Medulla oblongata (tissue), 1 donor: Measurements from ENCODE around the gene MPST.
A peak's percentile ranks its signal among the peaks of the same experiment; 100 is the strongest.

ENCODE experiments used
- DNase-seq: peaks from one replicate; pipeline ENCODE4 v3.0.0-alpha.2; 2015; ENCODE audit errors: extremely low spot score

The MPST gene

DNA sequence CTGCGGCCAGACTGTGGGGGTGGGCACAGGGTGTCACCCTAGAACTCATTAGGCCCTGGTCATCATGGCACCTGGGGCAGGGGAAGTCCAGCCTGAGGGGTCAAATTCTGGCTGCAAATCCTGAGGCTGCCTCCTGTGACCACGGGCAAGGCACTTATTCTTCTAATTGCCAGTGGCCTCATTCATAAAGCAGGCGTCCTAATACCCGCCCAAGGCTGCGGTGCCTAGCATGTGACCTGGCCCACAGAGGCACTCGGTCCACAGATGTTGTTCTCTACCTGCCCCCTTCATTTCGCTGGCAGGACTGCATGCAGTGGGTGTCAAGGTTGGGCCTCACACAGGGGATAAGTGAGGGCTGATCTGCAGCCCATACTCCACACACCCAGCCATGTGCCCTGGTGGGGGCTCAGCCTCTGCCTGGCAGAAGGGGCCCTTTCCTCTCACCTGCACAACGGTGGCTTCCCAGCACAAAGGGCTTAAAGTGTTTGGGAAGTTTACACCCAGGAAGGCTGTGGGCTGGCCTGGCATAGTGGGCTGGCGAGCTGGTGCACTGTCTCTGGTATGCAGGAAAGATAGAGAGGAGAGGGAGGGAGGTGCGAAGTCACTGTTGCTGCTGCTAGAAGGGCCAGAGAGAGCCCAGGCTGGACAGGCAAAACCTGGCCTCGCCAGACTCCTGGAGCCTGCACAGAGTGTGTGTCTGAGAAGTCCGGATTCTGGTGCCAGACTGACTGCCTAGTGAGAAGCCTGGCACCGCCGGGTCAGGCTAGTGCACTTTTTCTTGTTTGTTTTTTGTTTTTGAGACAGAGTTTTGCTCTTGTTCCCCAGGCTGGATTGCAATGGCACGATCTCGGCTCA is 3.2 kb downstream of the MPST start:
- peak; percentile 70 for DNase-seq

- no peak for DNase-seq
These were observed 4.3 kb downstream of the MPST start for GRCh38 chr22:37023743-37024338.

DNA sequence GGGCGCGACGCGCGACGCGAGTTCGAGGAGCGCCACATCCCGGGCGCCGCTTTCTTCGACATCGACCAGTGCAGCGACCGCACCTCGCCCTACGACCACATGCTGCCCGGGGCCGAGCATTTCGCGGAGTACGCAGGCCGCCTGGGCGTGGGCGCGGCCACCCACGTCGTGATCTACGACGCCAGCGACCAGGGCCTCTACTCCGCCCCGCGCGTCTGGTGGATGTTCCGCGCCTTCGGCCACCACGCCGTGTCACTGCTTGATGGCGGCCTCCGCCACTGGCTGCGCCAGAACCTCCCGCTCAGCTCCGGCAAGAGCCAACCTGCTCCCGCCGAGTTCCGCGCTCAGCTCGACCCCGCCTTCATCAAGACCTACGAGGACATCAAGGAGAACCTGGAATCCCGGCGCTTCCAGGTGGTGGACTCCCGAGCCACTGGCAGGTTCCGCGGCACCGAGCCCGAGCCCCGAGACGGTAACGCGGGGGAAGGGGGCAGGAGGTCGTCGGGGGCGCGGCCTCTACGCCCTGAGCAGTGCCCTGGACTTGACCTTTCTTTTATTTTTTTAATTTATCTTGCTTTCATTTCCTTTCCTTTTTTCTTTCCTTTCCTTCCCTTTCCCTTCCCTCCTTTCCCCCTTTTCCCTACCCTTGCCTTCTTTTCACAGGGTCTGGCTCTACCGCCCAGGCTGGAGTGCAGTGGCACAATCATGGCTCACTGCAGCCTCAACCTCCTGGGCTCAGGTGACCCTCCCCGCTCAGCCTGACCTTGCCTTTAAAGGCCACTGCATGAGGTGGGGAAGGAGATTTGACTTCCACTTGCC is 5.0 kb downstream of the MPST start:
- DNase-seq, result no peak

DNA sequence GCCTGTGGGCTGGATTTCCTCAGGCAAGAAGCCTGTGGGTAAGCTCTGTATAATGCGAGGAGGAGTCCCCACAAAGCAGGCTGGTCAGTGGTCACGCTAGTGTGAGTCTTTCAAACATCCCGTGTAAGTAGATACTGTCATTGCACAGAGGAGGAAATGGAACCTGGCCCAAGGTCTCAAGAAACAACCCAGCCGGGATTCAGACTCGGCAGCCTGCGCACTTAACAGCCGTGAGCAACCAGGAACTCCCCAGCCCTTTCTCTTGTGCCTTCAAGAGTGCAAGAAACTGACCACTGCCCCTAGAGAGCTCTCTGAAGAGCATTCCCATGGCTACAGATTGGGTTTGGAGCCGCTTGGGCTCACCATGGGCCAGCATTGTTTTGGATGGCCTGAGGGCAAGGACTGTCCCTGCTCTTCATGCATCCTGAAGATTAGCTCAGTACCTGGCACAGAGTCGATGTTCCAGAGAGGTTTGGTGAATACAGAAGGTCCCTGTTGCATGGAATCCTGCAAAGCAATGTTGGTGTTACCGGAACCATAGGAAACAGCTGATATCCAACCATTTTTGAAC is 6.0 kb downstream of the MPST start:
- no peak for DNase-seq

DNA sequence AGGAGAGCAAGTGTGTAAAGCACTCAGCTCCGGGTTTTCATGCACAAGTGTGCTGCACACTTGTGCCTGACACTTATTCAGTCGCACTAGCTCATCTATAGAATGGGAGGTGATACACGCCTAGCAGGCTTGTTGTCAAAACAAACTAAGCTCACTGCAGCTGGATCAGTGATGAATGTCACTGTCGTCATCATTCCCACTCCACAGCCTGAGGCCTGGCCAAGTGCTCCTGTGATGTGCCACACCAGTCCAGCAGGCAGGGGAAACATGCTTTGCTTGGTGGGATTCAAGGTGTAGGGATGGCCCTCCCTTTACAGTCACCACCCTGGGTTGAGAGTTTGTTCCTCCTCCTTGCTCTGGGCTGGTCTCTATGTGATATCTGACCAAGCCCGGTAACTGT is 6.8 kb downstream of the MPST start:
- no peak for DNase-seq

GRCh38 chr22:37027556-37027955 is 8.0 kb downstream of the MPST start:
- no peak for DNase-seq

DNA sequence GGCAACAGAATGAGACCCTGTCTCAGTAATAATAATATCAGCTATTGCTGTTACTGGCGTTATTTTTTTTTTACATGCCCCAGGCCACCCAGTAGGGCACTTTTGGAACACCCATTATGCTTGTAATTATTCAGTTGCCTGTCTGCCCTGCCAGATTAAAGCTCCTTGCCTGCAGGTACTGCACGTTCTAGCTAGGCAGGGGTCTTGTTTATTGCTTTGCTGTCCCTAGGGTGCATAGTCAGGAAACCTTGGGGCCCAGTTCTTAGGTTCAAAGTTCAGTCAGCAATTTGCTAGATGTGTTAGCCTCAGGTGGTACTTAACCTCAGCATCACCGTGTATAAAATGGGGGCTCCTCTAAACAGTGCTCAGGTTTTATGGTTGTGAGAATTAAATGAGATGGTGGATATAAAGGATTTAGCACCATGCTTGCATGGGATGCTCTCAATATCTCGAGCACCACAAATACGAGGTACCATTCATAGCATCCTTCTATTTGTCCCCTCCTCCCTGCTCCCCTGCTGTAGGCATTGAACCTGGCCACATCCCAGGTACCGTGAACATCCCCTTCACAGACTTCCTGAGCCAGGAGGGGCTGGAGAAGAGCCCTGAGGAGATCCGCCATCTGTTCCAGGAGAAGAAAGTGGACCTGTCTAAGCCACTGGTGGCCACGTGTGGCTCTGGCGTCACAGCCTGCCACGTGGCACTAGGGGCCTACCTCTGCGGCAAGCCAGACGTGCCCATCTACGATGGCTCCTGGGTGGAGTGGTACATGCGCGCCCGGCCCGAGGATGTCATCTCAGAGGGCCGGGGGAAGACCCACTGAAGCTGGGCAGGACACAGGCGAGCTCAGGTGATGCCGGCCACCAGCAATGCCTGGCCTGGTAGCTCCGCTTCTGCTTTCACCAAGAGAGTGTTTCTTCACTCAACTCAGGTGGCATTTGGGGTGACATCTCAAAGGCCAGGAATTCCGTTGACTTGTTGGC is 9.4 kb downstream of the MPST start:
- DNase-seq, result no peak

- DNase-seq, result no peak
These were observed 11.2 kb downstream of the MPST start for GRCh38 chr22:37030560-37031281.

GRCh38 chr22:37032134-37032534 is 12.6 kb downstream of the MPST start:
- DNase-seq, result no peak

GRCh38 chr22:37032535-37033460 is 13.3 kb downstream of the MPST start:
- no peak for DNase-seq

GRCh38 chr22:37033605-37034430 is 14.3 kb downstream of the MPST start:
- no peak for DNase-seq

GRCh38 chr22:37036655-37037377 is 17.3 kb downstream of the MPST start:
- no peak for DNase-seq

DNA sequence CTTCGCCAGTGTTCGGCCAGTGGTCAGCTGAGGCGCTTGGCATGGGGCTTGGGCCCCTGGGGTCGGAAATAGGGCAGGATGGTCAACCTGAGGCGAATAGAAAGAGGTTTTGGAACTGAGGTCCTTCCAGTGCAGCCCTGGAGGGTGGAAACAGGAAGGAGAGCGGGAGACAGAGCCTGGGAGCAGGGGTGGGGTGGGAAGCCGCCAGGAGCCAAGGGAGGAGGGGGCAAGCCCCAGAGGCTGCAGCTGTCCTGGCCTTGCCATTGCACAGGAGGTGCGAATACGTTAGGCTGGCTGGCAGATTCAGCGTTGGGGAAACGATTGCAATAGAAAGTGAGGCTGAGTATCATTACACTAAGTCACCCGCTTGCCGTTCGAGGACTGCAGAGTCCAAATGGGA is 18.1 kb downstream of the MPST start:
- DNase-seq, result no peak

GRCh38 chr22:37039466-37039865 is 19.9 kb downstream of the MPST start:
- no peak for DNase-seq

DNA sequence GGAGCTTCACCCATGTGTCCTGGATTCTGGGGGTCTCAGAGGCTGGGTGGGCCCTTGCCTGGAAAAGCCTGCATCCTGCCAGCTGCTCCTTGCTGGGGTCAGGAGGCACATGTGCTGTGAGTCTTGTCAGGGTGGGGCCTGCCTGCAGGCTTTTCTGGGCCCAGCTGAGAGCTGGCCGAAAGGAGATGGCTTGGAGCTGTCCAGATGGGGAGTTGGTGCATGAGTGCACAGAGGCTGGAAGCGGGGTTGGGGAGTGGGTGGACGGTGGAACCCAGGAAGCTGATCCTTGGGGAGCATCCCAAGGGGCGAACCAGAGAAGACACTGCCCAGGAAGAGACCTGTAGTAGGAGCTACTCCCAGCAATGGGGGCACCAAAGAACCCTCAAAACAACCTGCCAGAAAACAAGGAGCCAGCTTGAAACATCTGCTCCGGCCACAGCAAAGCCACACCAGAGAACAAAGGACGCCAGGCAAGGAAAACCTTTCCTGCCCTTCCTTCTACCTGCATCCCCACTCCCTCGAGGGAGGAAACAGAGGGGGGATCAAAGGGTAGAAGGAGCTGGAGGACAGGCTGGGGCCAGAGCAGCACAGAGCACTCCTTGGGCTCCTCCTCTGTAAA is 23.8 kb downstream of the MPST start:
- no peak for DNase-seq

GRCh38 chr22:37043828-37044538 is 24.4 kb downstream of the MPST start:
- DNase-seq, result no peak
